Gastroesophageal sphincter (tissue), 4 donors: Measurements from ENCODE around the gene SAMD3. TPM values are rescaled to one million over a fixed set of nuclear protein-coding genes. Genes with fewer than 3 reads are reported as not detected.
"Not testable (repeated sequence)": the region's sequence is repeated elsewhere in the genome, so short reads cannot be mapped to it uniquely, and the experiment has no call there.

ENCODE experiments used
- ATAC-seq: fragments of 150-250 bp; one replicate; pipeline ENCODE4 v1.9.1; 2016; ENCODE audit warnings: mild to moderate bottlenecking, moderate library complexity
- H3K27ac ChIP-seq, 4 donors: fragments of 200-600 bp; sonication (generic) in 3 of 4; 1 replicate in 3 of 4; 2 replicates in 1 of 4; pipeline ENCODE4 v1.5.1; 2016 to 2019
- H3K27me3 ChIP-seq: fragments of 200-600 bp; sonication (generic); one replicate; pipeline ENCODE4 v1.5.1; 2019
- H3K36me3 ChIP-seq, 2 donors: fragments of 200-600 bp; sonication (generic); one replicate each; pipeline ENCODE4 v1.5.1; 2019; ENCODE audit warnings: control low read depth in 1 of 2
- H3K4me1 ChIP-seq, 3 donors: fragments of 200-600 bp; sonication (generic); 1 replicate in 2 of 3; 2 replicates in 1 of 3; pipeline ENCODE4 v1.5.1; 2016 to 2019; ENCODE audit warnings: control low read depth in 2 of 3
- H3K4me3 ChIP-seq, 2 donors: fragments of 200-600 bp; sonication (generic); one replicate each; pipeline ENCODE4 v1.5.1; 2019; ENCODE audit warnings: mild to moderate bottlenecking in 1 of 2, moderate library complexity in 1 of 2
- H3K9me3 ChIP-seq, 3 donors: fragments of 200-600 bp; sonication (generic); one replicate each; pipeline ENCODE4 v1.5.1; 2017 to 2019; ENCODE audit warnings: control low read depth in 2 of 3
- CTCF ChIP-seq, 4 experiments: fragments of 200-600 bp in 2 of 4; fragments of 450-650 bp in 2 of 4; sonication (generic) in 1 of 4; IDR thresholded peaks; one replicate each; pipeline ENCODE4 v1.5.1; 2017 to 2019; ENCODE audit warnings: antibody characterized with exemption in 4 of 4, mild to moderate bottlenecking in 2 of 4, moderate library complexity in 2 of 4
- EP300 ChIP-seq: sonication (generic); formaldehyde crosslinking; IDR thresholded peaks from one replicate; pipeline ENCODE4 v1.6.1; 2017; ENCODE audit warnings: antibody characterized with exemption, mild to moderate bottlenecking
- POLR2A ChIP-seq, 2 donors: fragments of 450-650 bp; IDR thresholded peaks; one replicate each; pipeline ENCODE4 v1.6.1; 2017; ENCODE audit warnings: antibody characterized with exemption in 2 of 2, mild to moderate bottlenecking in 2 of 2, moderate library complexity in 1 of 2
- POLR2AphosphoS5 ChIP-seq: sonication (generic); formaldehyde crosslinking; IDR thresholded peaks from one replicate; pipeline ENCODE4 v1.6.1; 2017; ENCODE audit warnings: antibody characterized with exemption
- WGBS, 2 donors: methylation state at CpG; one replicate each; pipeline ENCODE4 v1.1.5; 2018; ENCODE audit warnings: low coverage in 1 of 2; 5-methylcytosine and 5-hydroxymethylcytosine counted together
- total RNA-seq, 4 donors: library from RNA; depleted of rRNA; stranded (reverse); fragments of >200 nt; gene quantifications; one replicate each; pipeline ENCODE4 v1.1.0, GENCODE V29; 2016

Gene SAMD3
- total RNA-seq, 4 donors from 2014 or later, result 0.54 TPM; not detected in 3

- no peak for ATAC-seq
- WGBS, 2 donors, result 82 to 95% methylated on average over 3 to 6 of the region's 9 CpGs
- Histone ChIP-seq H3K36me3 (no peaks in the 10 kb centered on the region), H3K27ac (no peak overlapping the region), H3K4me1 (no peaks in the 10 kb centered on the region), H3K4me3 (no peak overlapping the region), H3K9me3 (no peaks in the 10 kb centered on the region), H3K27me3 (no peaks in the 10 kb centered on the region)
- TF ChIP-seq EP300 (no peak), CTCF (IDR thresholded peaks at IDR 0.05) (no peak), POLR2AphosphoS5 (no peak), POLR2A (IDR thresholded peaks at IDR 0.05) (no peak)
Observed at GRCh38 chr6:130183271-130184222, 39.2 kb downstream of the SAMD3 start.

- no peak for TF ChIP-seq POLR2AphosphoS5
- no peak for TF ChIP-seq CTCF (IDR thresholded peaks at IDR 0.05)
- no peak for TF ChIP-seq POLR2A (IDR thresholded peaks at IDR 0.05)
- TF ChIP-seq EP300, result no peak
- H3K27ac ChIP-seq, result no peak overlapping the region
- no peaks in the 10 kb centered on the region for H3K36me3 ChIP-seq
- ATAC-seq, result no peak
- no peaks in the 10 kb centered on the region for H3K4me1 ChIP-seq
- no peak overlapping the region for H3K4me3 ChIP-seq
- H3K9me3 ChIP-seq, result no peaks in the 10 kb centered on the region
- H3K27me3 ChIP-seq, result no peaks in the 10 kb centered on the region
Observed at GRCh38 chr6:130182466-130182865, 40.3 kb downstream of the SAMD3 start.

GRCh38 chr6:130178692-130179091, 44.1 kb downstream of the SAMD3 start:
- 100% methylated on average over 1 of the region's 1 CpG for WGBS, 2 donors
- TF ChIP-seq POLR2AphosphoS5, result no peak
- TF ChIP-seq POLR2A (IDR thresholded peaks at IDR 0.05), result no peak
- no peak for TF ChIP-seq EP300
- no peak for TF ChIP-seq CTCF (IDR thresholded peaks at IDR 0.05)
- no peak for ATAC-seq
- H3K27ac ChIP-seq, result no peak overlapping the region
- no peaks in the 10 kb centered on the region for H3K27me3 ChIP-seq
- no peaks in the 10 kb centered on the region for H3K9me3 ChIP-seq
- no peaks in the 10 kb centered on the region for H3K36me3 ChIP-seq
- H3K4me1 ChIP-seq, result no peaks in the 10 kb centered on the region
- no peak overlapping the region for H3K4me3 ChIP-seq

- Histone ChIP-seq H3K27me3 (no peaks in the 10 kb centered on the region), H3K27ac (no peak overlapping the region), H3K4me1 (no peaks in the 10 kb centered on the region), H3K36me3 (no peaks in the 10 kb centered on the region), H3K4me3 (no peak overlapping the region), H3K9me3 (peaks cover 0 to 8% (median 0%) of the 10 kb centered on the region in 3 donors)
- no peak for TF ChIP-seq CTCF (IDR thresholded peaks at IDR 0.05)
- TF ChIP-seq EP300, result no peak
- no peak for TF ChIP-seq POLR2A (IDR thresholded peaks at IDR 0.05)
- no peak for TF ChIP-seq POLR2AphosphoS5
- no peak for ATAC-seq
- WGBS, 2 donors, result 100% methylated on average over 1 of the region's 1 CpG
Observed at GRCh38 chr6:130176378-130176777, 46.4 kb downstream of the SAMD3 start.

- not testable (repeated sequence) for H3K27me3 ChIP-seq, H3K4me1 ChIP-seq, ATAC-seq, H3K4me3 ChIP-seq, H3K36me3 ChIP-seq, H3K27ac ChIP-seq
- 100% methylated on average over 1 of the region's 4 CpGs for WGBS, 2 donors
- H3K9me3 ChIP-seq, result peaks cover 0 to 15% (median 0%) of the 10 kb centered on the region in 3 donors
Observed at GRCh38 chr6:130173377-130174004, 49.3 kb downstream of the SAMD3 start.

- WGBS, 2 donors, result 62 to 88% methylated on average over 2 to 4 of the region's 4 CpGs
- H3K27me3 ChIP-seq, H3K27ac ChIP-seq, ATAC-seq, H3K36me3 ChIP-seq, H3K4me3 ChIP-seq, H3K4me1 ChIP-seq: not testable (repeated sequence)
- peaks cover 0 to 15% (median 0%) of the 10 kb centered on the region in 3 donors for H3K9me3 ChIP-seq
Observed at GRCh38 chr6:130170160-130170559, 52.6 kb downstream of the SAMD3 start.
